Measurements from ENCODE around the gene SYT6. TPM values are rescaled to one million over a fixed set of nuclear protein-coding genes. Genes with fewer than 3 reads are reported as not detected.
"Not testable (repeated sequence)": the region's sequence is repeated elsewhere in the genome, so short reads cannot be mapped to it uniquely, and the experiment has no call there.

Gene SYT6
- total and polyA plus RNA-seq, 11 donors = 0.08 to 0.77 (median 0.15) TPM; not detected in 7

GRCh38 chr1:114075105-114075504 lies 78.6 kb downstream of the SYT6 start:
- Histone ChIP-seq H3K27me3 (no peaks in the 10 kb centered on the region), H3K4me1 (peaks cover 0 to 20% (median 0%) of the 10 kb centered on the region in 12 donors), H3K27ac (no peak overlapping the region), H3K9me3 (peaks cover 0 to 25% (median 15%) of the 10 kb centered on the region in 12 donors), H3K36me3 (no peaks in the 10 kb centered on the region), H3K4me3 (no peak overlapping the region)
- intact Hi-C loops (cut with DNase I) = loop anchor here in 1 of 10 donors (10.0 kb wide), 1 partner anchor 60 kb away; no protein-coding TSS in a partner anchor
- WGBS, 4 donors = 80 to 97% (median 89%) methylated on average over 2 of the region's 2 CpGs
- DNase-seq (no peak), ATAC-seq (no peak)
- TF ChIP-seq, protein P1, sequence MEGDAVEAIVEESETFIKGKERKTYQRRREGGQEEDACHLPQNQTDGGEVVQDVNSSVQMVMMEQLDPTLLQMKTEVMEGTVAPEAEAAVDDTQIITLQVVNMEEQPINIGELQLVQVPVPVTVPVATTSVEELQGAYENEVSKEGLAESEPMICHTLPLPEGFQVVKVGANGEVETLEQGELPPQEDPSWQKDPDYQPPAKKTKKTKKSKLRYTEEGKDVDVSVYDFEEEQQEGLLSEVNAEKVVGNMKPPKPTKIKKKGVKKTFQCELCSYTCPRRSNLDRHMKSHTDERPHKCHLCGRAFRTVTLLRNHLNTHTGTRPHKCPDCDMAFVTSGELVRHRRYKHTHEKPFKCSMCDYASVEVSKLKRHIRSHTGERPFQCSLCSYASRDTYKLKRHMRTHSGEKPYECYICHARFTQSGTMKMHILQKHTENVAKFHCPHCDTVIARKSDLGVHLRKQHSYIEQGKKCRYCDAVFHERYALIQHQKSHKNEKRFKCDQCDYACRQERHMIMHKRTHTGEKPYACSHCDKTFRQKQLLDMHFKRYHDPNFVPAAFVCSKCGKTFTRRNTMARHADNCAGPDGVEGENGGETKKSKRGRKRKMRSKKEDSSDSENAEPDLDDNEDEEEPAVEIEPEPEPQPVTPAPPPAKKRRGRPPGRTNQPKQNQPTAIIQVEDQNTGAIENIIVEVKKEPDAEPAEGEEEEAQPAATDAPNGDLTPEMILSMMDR (IDR thresholded peaks at IDR 0.05) = no peak
- no peak for TF ChIP-seq POLR2A (IDR thresholded peaks at IDR 0.05)

DNA sequence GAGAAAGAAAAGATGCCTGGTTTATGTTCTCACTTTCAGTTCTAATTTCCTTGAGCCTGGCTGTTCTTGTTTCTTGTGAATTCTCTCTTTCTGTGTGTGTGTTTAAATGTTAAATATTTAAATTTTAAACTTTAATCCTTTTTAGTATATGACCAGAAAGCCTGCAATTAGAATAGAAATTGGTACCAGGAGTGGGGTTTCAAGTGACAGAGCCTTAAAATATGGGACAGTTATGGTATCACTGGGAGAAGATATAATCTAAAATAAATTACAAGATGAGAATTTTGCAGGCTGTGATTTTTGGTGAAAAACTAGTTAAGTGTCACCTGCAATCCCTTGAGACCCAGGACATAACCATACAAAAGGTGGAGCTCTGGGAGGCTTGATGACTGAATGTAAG lies 81.4 kb downstream of the SYT6 start:
- H3K27me3 ChIP-seq = no peaks in the 10 kb centered on the region
- intact Hi-C loops (cut with DNase I) = loop anchor here in 1 of 10 donors (10.0 kb wide), 1 partner anchor 63 kb away; no protein-coding TSS in a partner anchor
- TF ChIP-seq, protein P1 (IDR thresholded peaks at IDR 0.05) = no peak
- no peak for TF ChIP-seq POLR2A (IDR thresholded peaks at IDR 0.05)
- ATAC-seq (no peak), DNase-seq (no peak)
- no peaks in the 10 kb centered on the region for H3K36me3 ChIP-seq
- H3K27ac ChIP-seq = no peak overlapping the region
- H3K4me1 ChIP-seq = peaks cover 0 to 12% (median 0%) of the 10 kb centered on the region in 12 donors
- H3K4me3 ChIP-seq = no peak overlapping the region
- peaks cover 0 to 25% (median 15%) of the 10 kb centered on the region in 12 donors for H3K9me3 ChIP-seq

DNA sequence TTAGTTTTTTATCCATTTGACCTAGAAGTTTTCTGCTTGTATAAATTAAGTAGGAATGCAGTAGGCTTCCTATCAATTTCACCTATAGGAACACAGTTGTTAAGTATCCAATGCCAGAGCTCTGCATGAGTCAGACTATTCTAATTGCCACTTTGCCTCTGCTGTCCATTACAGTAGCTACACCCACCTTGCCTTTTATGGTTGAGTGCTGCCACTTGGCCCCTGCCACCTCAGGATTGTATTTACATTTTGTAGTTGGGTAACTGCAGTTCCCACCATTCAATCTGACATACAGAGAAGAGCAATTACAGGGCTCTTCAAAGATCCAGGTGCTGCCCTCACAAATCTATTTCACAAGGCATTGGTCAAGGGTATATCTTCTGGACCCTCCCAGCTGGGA lies 83.9 kb downstream of the SYT6 start:
- not testable (repeated sequence) for H3K27ac ChIP-seq
- intact Hi-C loops (cut with DNase I) = loop anchor here in 1 of 10 donors (10.0 kb wide), 1 partner anchor 65 kb away; no protein-coding TSS in a partner anchor

DNA sequence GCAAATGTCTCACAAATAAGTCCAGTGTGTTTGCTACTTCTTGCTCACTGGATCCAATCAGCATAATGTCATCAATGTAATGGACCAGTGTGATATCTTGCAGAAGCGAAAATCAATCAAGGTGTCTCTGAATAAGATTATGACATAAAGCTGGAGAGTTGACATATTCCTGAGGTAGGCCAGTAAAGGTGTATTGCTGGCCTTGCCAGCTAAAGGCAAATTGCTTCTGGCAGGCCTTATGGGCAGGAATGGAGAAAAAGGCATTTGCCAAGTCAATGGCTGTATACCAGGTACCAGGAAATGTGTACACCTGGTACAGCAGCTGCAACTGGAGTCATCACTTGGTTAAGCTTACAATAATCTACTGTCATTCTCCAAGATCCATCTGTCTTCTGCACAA lies 85.0 kb downstream of the SYT6 start:
- intact Hi-C loops (cut with DNase I); DNase-seq; H3K4me3 ChIP-seq; H3K27ac ChIP-seq; H3K27me3 ChIP-seq; H3K36me3 ChIP-seq; ATAC-seq; H3K4me1 ChIP-seq: not testable (repeated sequence)
- 96 to 100% (median 98%) methylated on average over 1 of the region's 1 CpG for WGBS, 4 donors
- H3K9me3 ChIP-seq = peaks cover 0 to 25% (median 15%) of the 10 kb centered on the region in 12 donors

More for the DNA sequence above, 83.9 kb downstream of the SYT6 start:
- H3K9me3 ChIP-seq = peaks cover 0 to 25% (median 15%) of the 10 kb centered on the region in 12 donors
- H3K4me1 ChIP-seq, H3K36me3 ChIP-seq, DNase-seq, ATAC-seq, H3K27me3 ChIP-seq, H3K4me3 ChIP-seq: not testable (repeated sequence)

DNA sequence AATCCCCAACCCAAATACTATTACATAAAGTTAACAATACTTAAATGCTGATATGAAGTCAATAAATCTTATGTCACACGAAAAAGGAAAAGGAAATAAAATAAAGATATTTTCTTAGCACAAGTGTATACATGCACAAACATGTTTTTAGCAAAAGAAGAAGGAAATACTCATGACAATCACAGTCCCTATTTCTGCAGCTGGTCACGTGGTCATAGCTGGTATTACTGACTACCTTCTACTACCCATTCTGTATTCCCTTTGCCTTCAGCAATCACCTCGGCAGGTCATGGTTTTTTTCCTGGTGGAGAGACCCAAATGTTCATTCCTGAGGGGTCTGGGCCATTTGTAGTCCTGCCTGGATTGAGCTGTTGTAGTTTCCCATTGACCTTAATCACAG lies 88.0 kb downstream of the SYT6 start:
- intact Hi-C loops (cut with DNase I); H3K4me3 ChIP-seq; DNase-seq; H3K9me3 ChIP-seq; H3K27ac ChIP-seq; H3K36me3 ChIP-seq; H3K4me1 ChIP-seq; ATAC-seq; H3K27me3 ChIP-seq: not testable (repeated sequence)
- 67 to 82% (median 80%) methylated on average over 3 of the region's 3 CpGs for WGBS, 4 donors

GRCh38 chr1:114063544-114063943 lies 90.1 kb downstream of the SYT6 start:
- no peaks in the 10 kb centered on the region for H3K27me3 ChIP-seq
- no peak overlapping the region for H3K27ac ChIP-seq
- H3K36me3 ChIP-seq = no peaks in the 10 kb centered on the region
- no peaks in the 10 kb centered on the region for H3K9me3 ChIP-seq
- H3K4me3 ChIP-seq = no peak overlapping the region
- DNase-seq (no peak), ATAC-seq (no peak)
- no peak for TF ChIP-seq POLR2A (IDR thresholded peaks at IDR 0.05)
- TF ChIP-seq, protein P1 (IDR thresholded peaks at IDR 0.05) = no peak
- no peaks in the 10 kb centered on the region for H3K4me1 ChIP-seq
- intact Hi-C loops (cut with DNase I) = no loop called here
